KOPT-K1 (cell line): ENCODE measurements around the gene ASCL4.
A peak's percentile ranks its signal among the peaks of the same experiment; 100 is the strongest.
"Not testable (repeated sequence)": the region's sequence is repeated elsewhere in the genome, so short reads cannot be mapped to it uniquely, and the experiment has no call there.

Experiments used
- H3K27ac ChIP-seq: fragments of 200-600 bp; sonication (generic); 2 replicates; pipeline ENCODE4 v1.5.1; 2016; ENCODE audit warnings: antibody characterized with exemption, mild to moderate bottlenecking, low read depth, low read length; ENCODE audit not compliant: poor library complexity, severe bottlenecking
- H3K36me3 ChIP-seq: fragments of 200-600 bp; sonication (generic); 2 replicates; pipeline ENCODE4 v1.5.1; 2017; ENCODE audit warnings: antibody characterized with exemption, mild to moderate bottlenecking, low read length, moderate library complexity; ENCODE audit not compliant: insufficient read depth
- H3K9me3 ChIP-seq: fragments of 200-600 bp; sonication (generic); 2 replicates; pipeline ENCODE4 v1.5.1; 2017; ENCODE audit warnings: antibody characterized with exemption, low read length, mild to moderate bottlenecking; ENCODE audit not compliant: insufficient read depth, poor library complexity, severe bottlenecking

ASCL4 gene

DNA sequence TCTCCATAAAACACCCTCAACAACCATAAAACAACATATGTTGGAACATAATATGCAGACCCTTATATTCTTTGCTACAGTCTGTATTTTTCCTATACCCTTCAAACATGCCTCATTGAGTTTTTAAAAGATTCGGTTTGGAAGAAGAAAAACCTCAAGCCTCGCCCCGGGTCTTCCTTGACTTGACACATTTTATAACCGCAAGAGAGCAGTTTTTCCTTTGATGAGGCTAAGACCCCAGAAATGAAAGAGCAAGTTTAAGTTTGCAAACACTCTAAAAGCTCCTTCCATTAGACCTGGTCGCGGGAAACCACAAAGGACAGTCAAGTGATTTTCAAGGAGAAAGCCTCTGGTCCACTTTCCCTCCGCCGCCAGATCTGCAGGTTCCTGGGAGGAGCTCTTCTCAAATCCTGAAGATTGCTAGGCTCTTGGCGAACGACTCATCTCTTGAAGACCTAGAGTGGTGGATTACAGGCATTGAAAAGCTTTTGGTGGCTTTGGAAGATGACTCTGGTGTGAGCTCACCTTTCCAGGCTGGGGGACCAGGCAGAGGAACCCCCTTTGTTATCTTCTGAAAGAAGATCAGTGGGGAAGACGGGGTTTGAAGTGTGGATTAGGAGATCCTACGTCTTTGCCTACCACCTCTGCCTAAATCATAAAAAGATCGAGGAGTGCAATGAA, at the start of gene ASCL4:
Gene ASCL4, plus strand, starts transcription at position 356 of the 681 bp plus-strand sequence. CDS start 515 bp downstream, outside the sequence.
- Histone ChIP-seq H3K36me3 (no peaks in the 10 kb centered on the region), H3K27ac (peak within 1 kb of the TSS; percentile 11), H3K9me3 (no peaks in the 10 kb centered on the region)

DNA sequence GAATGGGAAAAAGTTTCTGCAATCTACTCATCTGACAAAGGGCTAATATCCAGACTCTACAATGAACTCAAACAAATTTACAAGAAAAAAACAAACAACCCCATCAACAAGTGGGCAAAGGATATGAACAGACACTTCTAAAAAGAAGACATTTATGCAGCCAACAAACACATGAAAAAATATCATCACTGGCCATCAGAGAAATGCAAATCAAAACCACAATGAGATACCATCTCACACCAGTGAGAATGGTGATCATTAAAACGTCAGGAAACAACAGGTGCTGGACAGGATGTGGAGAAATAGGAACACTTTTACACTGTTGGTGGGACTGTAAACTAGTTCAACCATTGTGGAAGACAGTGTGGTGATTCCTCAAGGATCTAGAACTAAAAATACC, 47.2 kb upstream of the ASCL4 start:
- not testable (repeated sequence) for H3K9me3 ChIP-seq, H3K27ac ChIP-seq, H3K36me3 ChIP-seq

- H3K36me3 ChIP-seq, H3K9me3 ChIP-seq, H3K27ac ChIP-seq: not testable (repeated sequence)
Observed at GRCh38 chr12:107727742-107728141, 46.8 kb upstream of the ASCL4 start.

DNA sequence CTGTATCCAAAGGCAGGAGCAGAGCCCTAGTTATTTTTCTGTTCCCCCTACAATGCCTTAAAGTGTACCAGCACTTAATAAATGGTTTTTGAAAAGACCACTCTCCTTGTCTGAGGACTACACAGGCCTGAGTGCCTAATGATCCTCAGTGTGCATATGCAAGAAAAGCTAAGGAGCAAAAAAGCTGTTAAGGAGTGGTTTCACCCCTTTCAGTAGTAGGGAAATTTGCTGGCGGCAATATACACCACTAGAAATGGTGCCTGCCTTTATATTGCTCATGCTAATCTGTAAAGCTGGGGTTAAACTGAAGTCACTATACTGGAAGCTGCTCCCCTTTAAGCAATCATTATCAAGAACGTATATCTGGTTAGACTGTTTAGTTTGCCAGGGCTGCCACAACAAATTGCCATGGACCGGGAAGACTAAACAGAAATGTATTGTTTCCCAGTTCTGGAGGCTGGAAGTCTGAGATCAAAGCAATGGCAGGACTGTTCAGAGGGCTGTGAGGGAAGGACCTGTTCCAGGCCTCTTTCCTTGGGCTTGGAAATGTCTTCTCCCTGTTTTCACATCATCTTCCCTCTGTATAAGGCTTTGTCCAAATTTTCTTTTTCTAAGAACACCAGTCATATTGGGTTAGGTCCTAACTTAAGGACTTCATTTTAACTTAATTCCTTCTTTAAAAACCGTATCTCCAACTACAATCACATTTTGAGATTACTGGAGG, 43.7 kb upstream of the ASCL4 start:
- Histone ChIP-seq H3K9me3 (no peaks in the 10 kb centered on the region), H3K36me3 (peaks cover 37% of the 10 kb centered on the region), H3K27ac (no peak overlapping the region)

DNA sequence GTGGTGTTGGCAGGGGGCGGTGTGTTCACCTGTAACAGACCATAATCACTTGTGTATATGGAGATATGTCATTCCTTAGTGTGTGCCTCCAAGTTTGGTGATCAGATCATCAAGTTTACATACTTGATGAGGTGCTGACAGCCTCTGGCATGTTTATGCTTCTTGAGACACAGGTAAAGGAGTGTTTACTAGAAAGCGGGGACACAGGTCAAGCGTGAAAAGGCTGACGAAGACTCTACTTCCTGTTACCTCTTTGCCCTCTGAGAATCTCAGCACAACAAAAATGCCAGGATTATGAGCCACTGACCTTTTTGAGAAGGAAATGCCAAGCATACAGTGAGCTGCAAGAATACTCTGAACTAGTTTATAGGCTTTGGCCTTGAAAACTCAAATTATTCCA, 43.1 kb upstream of the ASCL4 start:
- peaks cover 43% of the 10 kb centered on the region for H3K36me3 ChIP-seq
- H3K9me3 ChIP-seq, result no peaks in the 10 kb centered on the region
- H3K27ac ChIP-seq, result no peak overlapping the region

- H3K27ac ChIP-seq, result no peak overlapping the region
- H3K9me3 ChIP-seq, result no peaks in the 10 kb centered on the region
- H3K36me3 ChIP-seq, result peaks cover 53% of the 10 kb centered on the region
Observed at GRCh38 chr12:107732365-107732764, 42.1 kb upstream of the ASCL4 start.

DNA sequence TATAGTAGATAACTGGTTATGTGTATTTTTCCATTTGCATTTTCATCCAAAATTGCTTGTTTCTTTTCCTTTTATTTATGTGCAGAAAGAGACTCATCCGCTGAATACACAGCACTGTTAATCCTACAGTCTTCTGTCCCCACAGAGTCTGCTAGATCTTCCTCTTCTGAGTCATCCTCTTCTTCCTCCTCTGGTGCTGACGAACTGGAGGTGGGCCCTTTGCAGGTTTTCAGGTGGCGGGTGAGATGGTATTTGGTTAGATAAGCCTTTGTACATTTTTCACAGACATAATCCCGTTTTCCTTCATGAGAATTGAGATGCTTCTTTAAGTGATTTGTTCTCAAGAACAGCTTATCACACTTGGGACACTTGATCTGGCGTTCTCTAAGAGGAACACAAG, 40.4 kb upstream of the ASCL4 start:
- H3K27ac ChIP-seq, result no peak overlapping the region
- no peaks in the 10 kb centered on the region for H3K9me3 ChIP-seq
- peaks cover 71% of the 10 kb centered on the region for H3K36me3 ChIP-seq

- H3K27ac ChIP-seq, result no peak overlapping the region
- H3K9me3 ChIP-seq, result no peaks in the 10 kb centered on the region
- H3K36me3 ChIP-seq, result peaks cover 87% of the 10 kb centered on the region
Observed at GRCh38 chr12:107735763-107736162, 38.7 kb upstream of the ASCL4 start.

- Histone ChIP-seq H3K27ac (no peak overlapping the region), H3K36me3 (peaks cover 98% of the 10 kb centered on the region), H3K9me3 (no peaks in the 10 kb centered on the region)
Observed at GRCh38 chr12:107736914-107737313, 37.6 kb upstream of the ASCL4 start.

DNA sequence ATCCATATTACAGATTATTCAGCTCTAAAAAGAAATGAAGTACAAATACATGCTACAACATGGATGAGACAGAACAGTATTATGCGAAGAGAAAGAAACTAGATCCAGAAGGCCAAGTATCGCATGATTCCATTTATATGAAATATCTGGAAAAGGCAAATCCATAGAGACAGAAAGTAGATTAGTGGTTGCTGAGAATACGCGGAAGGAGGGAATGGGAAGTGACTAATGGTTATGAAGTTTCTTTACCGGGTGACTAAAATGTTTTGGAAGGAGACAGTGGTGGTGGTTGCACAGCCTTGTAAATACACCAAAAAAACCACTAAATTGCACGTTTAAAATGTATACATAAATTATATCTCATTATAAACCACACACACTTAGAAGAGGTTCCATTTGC, 26.0 kb upstream of the ASCL4 start:
- no peaks in the 10 kb centered on the region for H3K9me3 ChIP-seq
- no peak overlapping the region for H3K27ac ChIP-seq
- peaks cover 100% of the 10 kb centered on the region for H3K36me3 ChIP-seq

DNA sequence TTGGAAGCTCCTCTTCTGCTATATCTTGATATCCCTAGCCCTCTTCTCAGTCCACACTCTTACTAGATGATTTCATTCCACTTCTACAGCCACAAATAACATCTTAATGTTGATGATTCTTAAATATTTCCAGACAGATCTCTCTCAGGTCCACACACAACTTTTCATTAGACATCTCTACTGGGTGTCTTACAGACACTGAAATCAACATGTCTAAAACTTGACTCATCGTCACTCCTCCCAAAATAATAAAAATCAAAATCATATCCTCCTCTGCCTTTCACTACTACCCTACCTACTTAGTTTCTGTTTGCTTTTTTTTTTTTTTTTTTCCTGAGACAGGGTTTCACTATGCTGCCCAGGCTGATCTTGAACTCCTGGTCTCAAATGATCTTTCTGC, 25.4 kb upstream of the ASCL4 start:
- Histone ChIP-seq H3K9me3 (no peaks in the 10 kb centered on the region), H3K36me3 (peaks cover 100% of the 10 kb centered on the region), H3K27ac (no peak overlapping the region)

- Histone ChIP-seq H3K36me3 (peaks cover 47% of the 10 kb centered on the region), H3K27ac (no peak overlapping the region), H3K9me3 (no peaks in the 10 kb centered on the region)
Observed at GRCh38 chr12:107759410-107759809, 15.1 kb upstream of the ASCL4 start.

DNA sequence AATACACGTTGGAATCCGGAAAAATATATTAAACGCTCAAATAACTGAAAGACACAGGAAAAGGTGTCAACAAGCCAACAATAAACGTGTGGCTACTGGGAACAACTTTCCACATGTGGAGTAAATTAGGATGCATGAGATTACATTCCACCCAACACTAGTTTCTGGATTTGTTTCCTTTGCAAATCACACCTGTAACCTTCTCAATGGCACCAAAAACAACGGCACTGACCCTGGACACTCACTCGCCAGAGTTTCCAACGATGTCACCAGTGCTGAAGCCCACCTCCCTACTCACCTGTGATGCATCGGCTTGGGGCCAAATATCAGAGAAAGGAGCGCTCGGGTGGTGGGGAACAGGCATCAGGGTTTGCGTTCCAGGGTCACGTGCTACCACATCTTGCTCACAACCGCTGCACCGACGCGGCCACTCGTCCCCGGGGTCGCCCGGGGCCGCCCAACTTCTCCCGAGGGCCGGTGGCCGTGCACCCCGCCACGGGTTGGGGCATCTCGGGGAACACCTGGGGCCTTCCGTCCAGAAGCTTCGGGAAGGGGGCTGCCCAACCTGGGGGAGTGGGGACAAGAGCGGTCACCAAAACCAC, 14.2 kb upstream of the ASCL4 start:
- Histone ChIP-seq H3K27ac (peak overlapping the region; percentile 66), H3K36me3 (peaks cover 38% of the 10 kb centered on the region), H3K9me3 (no peaks in the 10 kb centered on the region)

DNA sequence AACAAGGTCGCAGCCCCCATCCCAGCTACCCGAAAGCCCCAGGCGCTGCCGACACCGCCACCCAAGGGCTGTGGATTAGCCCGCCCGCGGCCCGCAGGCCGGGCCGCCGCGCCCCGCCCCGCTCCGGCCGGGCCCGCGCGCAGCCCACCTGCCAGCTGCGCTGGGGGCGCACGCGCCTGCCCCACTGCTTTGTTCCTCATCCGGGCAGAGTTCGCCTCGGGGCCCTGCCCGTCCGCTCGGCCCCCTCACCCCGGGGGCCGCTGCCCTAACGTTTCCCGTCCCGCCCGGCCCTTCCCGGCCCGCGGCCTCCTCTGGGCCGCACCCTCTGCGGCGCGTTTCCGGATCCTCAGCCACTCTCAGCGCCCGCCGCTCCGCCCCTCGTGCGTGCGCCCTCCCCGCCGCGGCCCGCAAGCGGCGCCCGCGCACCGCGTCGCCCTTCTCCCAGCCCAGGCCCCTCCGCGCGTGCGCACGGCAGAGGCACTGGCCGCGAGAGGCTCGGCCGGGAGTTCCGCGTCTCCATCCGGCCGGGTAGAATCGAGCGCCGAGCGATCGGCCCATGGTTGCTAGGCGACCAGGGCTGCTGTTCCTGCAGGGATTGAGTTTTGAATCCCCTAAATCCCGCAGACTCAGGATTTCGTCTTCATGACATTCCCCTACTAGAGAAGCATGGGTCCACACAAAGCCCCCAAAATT, 13.5 kb upstream of the ASCL4 start, which contains the start of gene PRDM4:
Gene PRDM4, minus strand, starts transcription at position 329 of the 693 bp plus-strand sequence. CDS start 622 bp downstream, outside the sequence.
- H3K36me3 ChIP-seq, result peaks cover 32% of the 10 kb centered on the region
- H3K27ac ChIP-seq, result peak within 1 kb of the TSS; percentile 66
- H3K9me3 ChIP-seq, result no peaks in the 10 kb centered on the region

DNA sequence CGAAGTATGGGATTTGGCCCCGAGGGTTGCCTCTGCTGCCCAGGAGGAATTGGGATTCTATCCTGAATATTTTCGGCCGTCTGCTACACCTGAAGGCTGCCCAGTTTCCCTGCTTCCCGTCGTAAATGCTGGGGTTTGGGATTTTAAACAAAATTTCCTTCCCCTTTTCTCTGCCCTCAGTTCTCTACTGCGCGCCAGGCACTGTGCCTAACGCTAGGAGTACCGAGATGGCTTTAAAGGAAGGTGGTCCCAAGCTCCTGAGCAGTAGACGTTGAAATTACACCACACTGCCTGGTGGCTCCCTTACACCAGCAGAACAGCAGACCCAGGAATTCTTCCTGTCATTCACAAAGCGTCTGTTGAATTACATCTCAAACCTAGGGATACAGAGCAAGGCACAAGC, 13.0 kb upstream of the ASCL4 start:
- Histone ChIP-seq H3K36me3 (peaks cover 26% of the 10 kb centered on the region), H3K27ac (peak overlapping the region; percentile 66), H3K9me3 (no peaks in the 10 kb centered on the region)
